Measurements from ENCODE around the gene MACROD1. TPM values are rescaled to one million over a fixed set of nuclear protein-coding genes. Genes with fewer than 3 reads are reported as not detected.
A peak's percentile ranks its signal among the peaks of the same experiment; 100 is the strongest.

Gene MACROD1
- total and polyA plus RNA-seq, 2 of the 13 experiments (the other 11 are each of a cell fraction or from before 2014, with no cell fraction given), result 23.1 to 34.5 TPM

DNA sequence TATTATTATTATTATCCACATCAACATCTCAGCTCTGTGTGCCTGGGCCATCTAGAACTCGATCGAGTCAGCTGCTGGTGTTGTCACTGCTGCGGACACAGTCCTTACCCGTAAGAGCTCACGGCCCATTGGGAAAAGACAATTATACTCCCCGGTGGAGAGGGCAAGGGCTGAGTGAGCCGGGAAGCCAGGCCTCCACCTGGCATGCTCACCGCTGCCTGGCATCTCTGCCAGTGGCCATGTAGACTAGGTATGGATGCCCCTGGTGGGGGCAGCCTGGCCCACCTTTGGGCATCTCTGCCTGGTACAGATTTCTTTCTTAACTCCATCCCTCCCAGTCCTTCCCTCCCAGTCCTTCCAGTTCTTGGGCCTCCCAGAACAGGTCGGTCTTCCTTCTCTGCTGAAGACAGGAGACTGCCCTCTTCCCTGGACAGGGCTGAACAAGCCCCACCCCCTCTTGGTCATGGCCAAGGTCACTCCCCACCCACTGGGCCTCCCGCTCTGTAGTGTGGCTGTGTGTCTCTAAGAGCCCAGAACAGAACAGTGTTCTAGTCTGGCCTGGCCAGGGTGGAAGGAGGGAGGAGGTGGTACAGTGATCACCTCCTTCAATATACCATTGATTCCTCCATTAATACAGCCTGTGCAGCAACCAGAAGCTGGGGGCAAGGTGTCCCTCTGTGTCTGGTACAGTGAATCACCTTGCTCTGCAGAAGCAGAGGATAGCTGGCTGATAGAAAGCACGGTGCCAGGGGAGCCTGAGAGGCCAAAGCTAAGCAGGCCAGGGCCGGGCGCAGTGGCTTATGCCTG, 72.5 kb downstream of the MACROD1 start (continued):
- TF ChIP-seq, protein P1, sequence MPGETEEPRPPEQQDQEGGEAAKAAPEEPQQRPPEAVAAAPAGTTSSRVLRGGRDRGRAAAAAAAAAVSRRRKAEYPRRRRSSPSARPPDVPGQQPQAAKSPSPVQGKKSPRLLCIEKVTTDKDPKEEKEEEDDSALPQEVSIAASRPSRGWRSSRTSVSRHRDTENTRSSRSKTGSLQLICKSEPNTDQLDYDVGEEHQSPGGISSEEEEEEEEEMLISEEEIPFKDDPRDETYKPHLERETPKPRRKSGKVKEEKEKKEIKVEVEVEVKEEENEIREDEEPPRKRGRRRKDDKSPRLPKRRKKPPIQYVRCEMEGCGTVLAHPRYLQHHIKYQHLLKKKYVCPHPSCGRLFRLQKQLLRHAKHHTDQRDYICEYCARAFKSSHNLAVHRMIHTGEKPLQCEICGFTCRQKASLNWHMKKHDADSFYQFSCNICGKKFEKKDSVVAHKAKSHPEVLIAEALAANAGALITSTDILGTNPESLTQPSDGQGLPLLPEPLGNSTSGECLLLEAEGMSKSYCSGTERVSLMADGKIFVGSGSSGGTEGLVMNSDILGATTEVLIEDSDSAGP (CRISPR knock-in tag; IDR thresholded peaks at IDR 0.05; ENCODE audit: borderline replicate concordance), result 0 out of 2 replicates have a peak, but pooled peaks have one; percentile 14
- TF ChIP-seq ZNF713 (CRISPR knock-in tag; IDR thresholded peaks at IDR 0.05), result no peak
- TF ChIP-seq, protein P2, sequence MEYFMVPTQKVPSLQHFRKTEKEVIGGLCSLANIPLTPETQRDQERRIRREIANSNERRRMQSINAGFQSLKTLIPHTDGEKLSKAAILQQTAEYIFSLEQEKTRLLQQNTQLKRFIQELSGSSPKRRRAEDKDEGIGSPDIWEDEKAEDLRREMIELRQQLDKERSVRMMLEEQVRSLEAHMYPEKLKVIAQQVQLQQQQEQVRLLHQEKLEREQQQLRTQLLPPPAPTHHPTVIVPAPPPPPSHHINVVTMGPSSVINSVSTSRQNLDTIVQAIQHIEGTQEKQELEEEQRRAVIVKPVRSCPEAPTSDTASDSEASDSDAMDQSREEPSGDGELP (IDR thresholded peaks at IDR 0.05; ENCODE audit: borderline replicate concordance, low read depth), result no peak
- no peak for TF ChIP-seq ZFP41 (CRISPR knock-in tag; IDR thresholded peaks at IDR 0.05; ENCODE audit: borderline replicate concordance)
- TF ChIP-seq HNRNPL (IDR thresholded peaks at IDR 0.05; ENCODE audit: low read depth, low read length), result peak; percentile 65; the same call in 1 of the 2 replicates
- TF ChIP-seq ZNF17 (CRISPR knock-in tag; IDR thresholded peaks at IDR 0.05), result no peak
- no peak for TF ChIP-seq ZNF558 (CRISPR knock-in tag; IDR thresholded peaks at IDR 0.05; ENCODE audit: borderline replicate concordance)
- TF ChIP-seq REXO4 (CRISPR knock-in tag; IDR thresholded peaks at IDR 0.05; ENCODE audit: borderline replicate concordance), result no peak
- no peak for TF ChIP-seq ZBTB1 (CRISPR knock-in tag; IDR thresholded peaks at IDR 0.05; ENCODE audit: borderline replicate concordance)
- no peak for TF ChIP-seq ZNF501 (CRISPR knock-in tag; IDR thresholded peaks at IDR 0.05)
- no peak for TF ChIP-seq ZNF44 (CRISPR knock-in tag; IDR thresholded peaks at IDR 0.05)
- TF ChIP-seq ZNF7 (CRISPR knock-in tag; IDR thresholded peaks at IDR 0.05), result no peak
- TF ChIP-seq, protein P3, sequence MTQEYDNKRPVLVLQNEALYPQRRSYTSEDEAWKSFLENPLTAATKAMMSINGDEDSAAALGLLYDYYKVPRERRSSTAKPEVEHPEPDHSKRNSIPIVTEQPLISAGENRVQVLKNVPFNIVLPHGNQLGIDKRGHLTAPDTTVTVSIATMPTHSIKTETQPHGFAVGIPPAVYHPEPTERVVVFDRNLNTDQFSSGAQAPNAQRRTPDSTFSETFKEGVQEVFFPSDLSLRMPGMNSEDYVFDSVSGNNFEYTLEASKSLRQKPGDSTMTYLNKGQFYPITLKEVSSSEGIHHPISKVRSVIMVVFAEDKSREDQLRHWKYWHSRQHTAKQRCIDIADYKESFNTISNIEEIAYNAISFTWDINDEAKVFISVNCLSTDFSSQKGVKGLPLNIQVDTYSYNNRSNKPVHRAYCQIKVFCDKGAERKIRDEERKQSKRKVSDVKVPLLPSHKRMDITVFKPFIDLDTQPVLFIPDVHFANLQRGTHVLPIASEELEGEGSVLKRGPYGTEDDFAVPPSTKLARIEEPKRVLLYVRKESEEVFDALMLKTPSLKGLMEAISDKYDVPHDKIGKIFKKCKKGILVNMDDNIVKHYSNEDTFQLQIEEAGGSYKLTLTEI (CRISPR knock-in tag; conservative IDR thresholded peaks at IDR 0.05), result no peak
- TF ChIP-seq, protein P4, sequence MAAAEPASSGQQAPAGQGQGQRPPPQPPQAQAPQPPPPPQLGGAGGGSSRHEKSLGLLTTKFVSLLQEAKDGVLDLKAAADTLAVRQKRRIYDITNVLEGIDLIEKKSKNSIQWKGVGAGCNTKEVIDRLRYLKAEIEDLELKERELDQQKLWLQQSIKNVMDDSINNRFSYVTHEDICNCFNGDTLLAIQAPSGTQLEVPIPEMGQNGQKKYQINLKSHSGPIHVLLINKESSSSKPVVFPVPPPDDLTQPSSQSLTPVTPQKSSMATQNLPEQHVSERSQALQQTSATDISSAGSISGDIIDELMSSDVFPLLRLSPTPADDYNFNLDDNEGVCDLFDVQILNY (CRISPR knock-in tag; conservative IDR thresholded peaks at IDR 0.05), result no peak
- TF ChIP-seq, protein P5, sequence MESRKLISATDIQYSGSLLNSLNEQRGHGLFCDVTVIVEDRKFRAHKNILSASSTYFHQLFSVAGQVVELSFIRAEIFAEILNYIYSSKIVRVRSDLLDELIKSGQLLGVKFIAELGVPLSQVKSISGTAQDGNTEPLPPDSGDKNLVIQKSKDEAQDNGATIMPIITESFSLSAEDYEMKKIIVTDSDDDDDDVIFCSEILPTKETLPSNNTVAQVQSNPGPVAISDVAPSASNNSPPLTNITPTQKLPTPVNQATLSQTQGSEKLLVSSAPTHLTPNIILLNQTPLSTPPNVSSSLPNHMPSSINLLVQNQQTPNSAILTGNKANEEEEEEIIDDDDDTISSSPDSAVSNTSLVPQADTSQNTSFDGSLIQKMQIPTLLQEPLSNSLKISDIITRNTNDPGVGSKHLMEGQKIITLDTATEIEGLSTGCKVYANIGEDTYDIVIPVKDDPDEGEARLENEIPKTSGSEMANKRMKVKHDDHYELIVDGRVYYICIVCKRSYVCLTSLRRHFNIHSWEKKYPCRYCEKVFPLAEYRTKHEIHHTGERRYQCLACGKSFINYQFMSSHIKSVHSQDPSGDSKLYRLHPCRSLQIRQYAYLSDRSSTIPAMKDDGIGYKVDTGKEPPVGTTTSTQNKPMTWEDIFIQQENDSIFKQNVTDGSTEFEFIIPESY (CRISPR knock-in tag; IDR thresholded peaks at IDR 0.05), result no peak
- TF ChIP-seq GPN1 (CRISPR knock-in tag; IDR thresholded peaks at IDR 0.05; ENCODE audit: borderline replicate concordance), result no peak
- TF ChIP-seq EP300 (IDR thresholded peaks at IDR 0.05; ENCODE audit: low read depth in 2 of 2, low read length in 2 of 2), result no peak
- no peak for TF ChIP-seq EP300 (CRISPR knock-in tag; IDR thresholded peaks at IDR 0.05; ENCODE audit: borderline replicate concordance)
- 0 out of 2 replicates have a peak, but pooled peaks have one; percentile 43 for TF ChIP-seq NRL (CRISPR knock-in tag; IDR thresholded peaks at IDR 0.05; ENCODE audit: borderline replicate concordance)

All from HepG2 (cell line).